Stimulated activated CD8-positive, alpha-beta memory T cell treated with anti-CD3 and anti-CD28 coated beads, Interleukin-4, amount 100 ng/mL, for 1 hour (primary cell): Measurements from ENCODE around the gene SPRR1B.
"Not testable (repeated sequence)": the region's sequence is repeated elsewhere in the genome, so short reads cannot be mapped to it uniquely, and the experiment has no call there.

ENCODE experiments used
- DNase-seq, 2 donors: peaks; one replicate each; pipeline ENCODE4 v3.0.0-alpha.2; 2020; ENCODE audit warnings: low read depth in 2 of 2, low spot score in 1 of 2

Gene SPRR1B

GRCh38 chr1:153035211-153035610 lies 4.2 kb downstream of the SPRR1B start:
- DNase-seq, result no peak

GRCh38 chr1:153040950-153041631 lies 10.1 kb downstream of the SPRR1B start, which contains the start of gene SPRR2D:
SPRR2D (minus strand) TSS chr1:153041120; CDS start chr1:153040346, 774 bp downstream.
- no peak for DNase-seq

- no peak for DNase-seq
Measured at GRCh38 chr1:153049211-153049610, 18.2 kb downstream of the SPRR1B start.

GRCh38 chr1:153056111-153056510 lies 25.1 kb downstream of the SPRR1B start:
- DNase-seq, result not testable (repeated sequence)

GRCh38 chr1:153057375-153057774 lies 26.4 kb downstream of the SPRR1B start, which contains the start of gene SPRR2A:
SPRR2A (minus strand) TSS chr1:153057512; CDS start chr1:153056735, 777 bp downstream.
- no peak for DNase-seq

GRCh38 chr1:153058154-153058553 lies 27.2 kb downstream of the SPRR1B start:
- DNase-seq, result no peak

GRCh38 chr1:153058826-153059784 lies 28.1 kb downstream of the SPRR1B start:
- DNase-seq, result no peak

GRCh38 chr1:153070243-153070642 lies 39.2 kb downstream of the SPRR1B start:
- DNase-seq, result no peak

- no peak for DNase-seq
Measured at GRCh38 chr1:153071511-153071910, 40.5 kb downstream of the SPRR1B start, which contains the start of gene SPRR2B. SPRR2B (minus strand) TSS chr1:153071611; CDS start chr1:153070839, 772 bp downstream.

GRCh38 chr1:153072806-153073726 lies 42.1 kb downstream of the SPRR1B start:
- no peak for DNase-seq

- DNase-seq, result no peak
Measured at GRCh38 chr1:153081736-153082135, 50.7 kb downstream of the SPRR1B start.
